ENCODE data around the gene NKAIN2.

Gene NKAIN2

GRCh38 chr6:124356811-124357210 is 553.1 kb downstream of the NKAIN2 start:
- no peak for ATAC-seq
- no peak for TF ChIP-seq CSDC2 (CRISPR knock-in tag; IDR thresholded peaks at IDR 0.05)
- TF ChIP-seq CSRNP3 (CRISPR knock-in tag; IDR thresholded peaks at IDR 0.05): no peak
- no peak for TF ChIP-seq PATZ1 (CRISPR knock-in tag; IDR thresholded peaks at IDR 0.05; ENCODE audit: borderline replicate concordance)
- TF ChIP-seq TOX (CRISPR knock-in tag; IDR thresholded peaks at IDR 0.05; ENCODE audit: borderline replicate concordance): no peak
- no peak for TF ChIP-seq POU6F1 (CRISPR knock-in tag; IDR thresholded peaks at IDR 0.05; ENCODE audit: borderline replicate concordance, low read depth)
- TF ChIP-seq TCF4 (CRISPR knock-in tag; IDR thresholded peaks at IDR 0.05; ENCODE audit: borderline replicate concordance): no peak
- no peak for TF ChIP-seq GLIS3 (CRISPR knock-in tag; IDR thresholded peaks at IDR 0.05)
- TF ChIP-seq ARNTL (CRISPR knock-in tag; IDR thresholded peaks at IDR 0.05; ENCODE audit: borderline replicate concordance, low read depth): no peak
- no peak for TF ChIP-seq ISL1 (CRISPR knock-in tag; IDR thresholded peaks at IDR 0.05)
- no peak for TF ChIP-seq TSHZ2 (CRISPR knock-in tag; IDR thresholded peaks at IDR 0.05)
- TF ChIP-seq SNAI2 (CRISPR knock-in tag; IDR thresholded peaks at IDR 0.05): no peak
- TF ChIP-seq ZNF565 (CRISPR knock-in tag; conservative IDR thresholded peaks at IDR 0.05; ENCODE audit: low read depth): no peak
- TF ChIP-seq ZNF8 (CRISPR knock-in tag; IDR thresholded peaks at IDR 0.05): no peak
- TF ChIP-seq ESRRG (CRISPR knock-in tag; IDR thresholded peaks at IDR 0.05): no peak

- TF ChIP-seq TCF4 (CRISPR knock-in tag; IDR thresholded peaks at IDR 0.05; ENCODE audit: borderline replicate concordance) (no peak), BACH2 (CRISPR knock-in tag; IDR thresholded peaks at IDR 0.05; ENCODE audit: borderline replicate concordance) (no peak), CSRNP3 (CRISPR knock-in tag; IDR thresholded peaks at IDR 0.05) (no peak), TSHZ2 (CRISPR knock-in tag; IDR thresholded peaks at IDR 0.05) (no peak), RARB (CRISPR knock-in tag; IDR thresholded peaks at IDR 0.05) (no peak), CSDC2 (CRISPR knock-in tag; IDR thresholded peaks at IDR 0.05) (no peak), SNAI2 (CRISPR knock-in tag; IDR thresholded peaks at IDR 0.05) (no peak), ZFP3 (CRISPR knock-in tag; IDR thresholded peaks at IDR 0.05) (no peak), ZNF8 (CRISPR knock-in tag; IDR thresholded peaks at IDR 0.05) (no peak), ZFP30 (CRISPR knock-in tag; IDR thresholded peaks at IDR 0.05) (no peak), PPARA (CRISPR knock-in tag; IDR thresholded peaks at IDR 0.05; ENCODE audit: borderline replicate concordance) (no peak), GLIS3 (CRISPR knock-in tag; IDR thresholded peaks at IDR 0.05) (no peak), ISL1 (CRISPR knock-in tag; IDR thresholded peaks at IDR 0.05) (no peak), ZC3H10 (CRISPR knock-in tag; IDR thresholded peaks at IDR 0.05) (no peak), POU6F1 (CRISPR knock-in tag; IDR thresholded peaks at IDR 0.05; ENCODE audit: borderline replicate concordance, low read depth) (no peak), OSR1 (CRISPR knock-in tag; IDR thresholded peaks at IDR 0.05) (no peak), ZNF70 (CRISPR knock-in tag; IDR thresholded peaks at IDR 0.05) (no peak)
- no peak for ATAC-seq
Observed at GRCh38 chr6:124368131-124368530, 564.5 kb downstream of the NKAIN2 start.
